K562 (cell line): ENCODE data around the gene GLB1L. TPM values are rescaled to one million over a fixed set of nuclear protein-coding genes. Genes with fewer than 3 reads are reported as not detected.

Experiments
- HDAC3 ChIP-seq: fragments of 450-650 bp; IDR thresholded peaks from 2 replicates; pipeline ENCODE4 v1.6.1; 2018; ENCODE audit warnings: borderline replicate concordance, mild to moderate bottlenecking, moderate library complexity; ENCODE audit not compliant: partially characterized antibody
- HDAC6 ChIP-seq: IDR thresholded peaks from 2 replicates; pipeline ENCODE4 v1.6.1; 2012; ENCODE audit warnings: low read depth, mild to moderate bottlenecking, control low read depth, inconsistent platforms, low read length, moderate library complexity
- KAT7 ChIP-seq: sonication (generic); formaldehyde crosslinking; IDR thresholded peaks from 2 replicates; pipeline ENCODE4 v1.8.0; 2022; ENCODE audit warnings: missing genetic modification reagents, mild to moderate bottlenecking, borderline replicate concordance
- SPI1 ChIP-seq: IDR thresholded peaks from 2 replicates; pipeline ENCODE4 v1.6.1; 2011; ENCODE audit warnings: low read depth, low read length, control low read depth, borderline replicate concordance
- SUPT5H ChIP-seq: fragments of 450-650 bp; IDR thresholded peaks from 2 replicates; pipeline ENCODE4 v1.6.1; 2016
- TFAM ChIP-seq: fragments of 250-450 bp; sonication (Bioruptor Pico); conservative IDR thresholded peaks from 2 replicates; pipeline ENCODE4 v1.5.0; 2021; ENCODE audit warnings: mild to moderate bottlenecking, moderate library complexity
- polyA plus RNA-seq, 8 experiments: library from polyadenylated mRNA; depleted of rRNA in 4 of 8; stranded (reverse) in 5 of 8; unstranded in 3 of 8; fragments of >200 nt; fragmentation: Nextera tagmentation in 2 of 8; fragmentation: Illumina TruSeq in 1 of 8; extraction: Ambion mirVana in 2 of 8; extraction: Trizol in 1 of 8; gene quantifications; 2 replicates each; pipeline versions ENCODE4 v1.2.1 to v1.2.3, GENCODE V29; 2011 to 2014; ENCODE audit warnings: inconsistent platforms in 1 of 8, missing spikeins in 1 of 8
- total RNA-seq, 7 experiments: library from RNA; depleted of rRNA in 6 of 7; stranded (reverse); fragments of >200 nt in 6 of 7; fragmentation: Illumina TruSeq in 2 of 7; extraction: Trizol in 2 of 7; gene quantifications; 2 replicates each; pipeline versions ENCODE4 v1.2.1 to v1.2.3, GENCODE V29; 2011 to 2021; ENCODE audit warnings: low replicate concordance in 1 of 7
- TF ChIP-seq, protein P1 (sequence below): fragments of 200-800 bp; sonication (Bioruptor generic); IDR thresholded peaks from 2 replicates; pipeline ENCODE4 v1.6.1; 2016; ENCODE audit warnings: missing genetic modification characterization, missing compliant biosample characterization
- TF ChIP-seq, protein P2 (sequence below), 2 experiments: fragments of 450-650 bp in 1 of 2; IDR thresholded peaks; 2 replicates each; pipeline ENCODE4 v1.6.1; 2011 to 2017; ENCODE audit warnings: low read depth in 2 of 2, antibody characterized with exemption in 1 of 2, borderline replicate concordance in 1 of 2, low read length in 1 of 2, mild to moderate bottlenecking in 1 of 2, mixed read lengths in 1 of 2; ENCODE audit not compliant: control insufficient read depth in 1 of 2
- TF ChIP-seq, protein P3 (sequence below): sonication (generic); formaldehyde crosslinking; IDR thresholded peaks from 2 replicates; pipeline ENCODE4 v1.8.1; 2023; ENCODE audit warnings: missing genetic modification reagents, mild to moderate bottlenecking, borderline replicate concordance

The GLB1L gene
- total and polyA plus RNA-seq, 9 of the 15 experiments (the other 6 are each of a cell fraction or from before 2014, with no cell fraction given) = 0.42 to 2.9 (median 2.5) TPM

DNA sequence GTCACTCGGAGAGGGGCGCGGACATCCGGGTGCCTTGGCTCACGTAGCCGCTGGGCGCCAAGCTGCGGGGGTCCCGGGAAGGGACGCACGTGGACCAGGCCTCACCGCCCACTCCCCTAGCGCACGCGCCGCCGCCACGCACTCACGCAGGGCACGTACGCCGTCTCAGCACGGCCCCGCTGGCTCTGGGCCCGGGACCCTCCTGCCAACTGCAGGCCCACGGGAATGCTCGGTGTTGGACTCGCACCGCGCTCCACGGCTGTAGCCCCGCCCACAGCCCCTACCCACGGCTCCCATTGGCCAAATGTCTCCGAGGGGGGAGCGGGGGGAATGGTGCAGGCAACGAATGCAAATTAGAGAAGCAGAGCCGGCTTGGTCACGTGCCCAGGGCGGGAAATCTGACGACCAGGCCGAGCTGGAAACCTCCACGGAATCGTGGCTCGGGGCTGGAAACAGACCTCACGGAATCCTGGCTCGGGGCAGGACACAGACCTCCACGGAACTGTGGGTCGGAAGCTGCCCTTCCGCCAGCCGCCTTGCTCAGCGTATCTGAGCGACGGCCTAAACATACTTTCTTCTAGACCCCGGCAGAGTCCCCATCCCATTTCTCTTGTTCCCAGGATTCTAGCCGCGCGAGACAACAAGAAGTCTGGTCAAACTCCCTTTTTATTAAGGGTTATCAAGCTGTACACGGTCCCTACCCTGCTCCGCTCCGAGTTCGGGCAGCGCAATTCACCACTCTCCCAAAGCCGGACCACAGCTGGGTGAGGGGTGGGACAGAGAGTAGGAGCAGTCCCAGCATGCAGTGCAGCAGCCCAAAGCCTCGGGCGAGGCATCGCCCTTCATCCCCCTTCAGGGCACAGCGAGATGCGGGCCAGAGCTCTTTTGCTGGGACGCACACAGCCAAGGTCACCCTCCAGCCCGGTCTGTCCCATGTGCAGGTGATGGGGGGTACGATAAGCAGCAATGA, 26.2 kb downstream of the GLB1L start, which contains the start of gene ABCB6 (continued):
- TF ChIP-seq, protein P1, sequence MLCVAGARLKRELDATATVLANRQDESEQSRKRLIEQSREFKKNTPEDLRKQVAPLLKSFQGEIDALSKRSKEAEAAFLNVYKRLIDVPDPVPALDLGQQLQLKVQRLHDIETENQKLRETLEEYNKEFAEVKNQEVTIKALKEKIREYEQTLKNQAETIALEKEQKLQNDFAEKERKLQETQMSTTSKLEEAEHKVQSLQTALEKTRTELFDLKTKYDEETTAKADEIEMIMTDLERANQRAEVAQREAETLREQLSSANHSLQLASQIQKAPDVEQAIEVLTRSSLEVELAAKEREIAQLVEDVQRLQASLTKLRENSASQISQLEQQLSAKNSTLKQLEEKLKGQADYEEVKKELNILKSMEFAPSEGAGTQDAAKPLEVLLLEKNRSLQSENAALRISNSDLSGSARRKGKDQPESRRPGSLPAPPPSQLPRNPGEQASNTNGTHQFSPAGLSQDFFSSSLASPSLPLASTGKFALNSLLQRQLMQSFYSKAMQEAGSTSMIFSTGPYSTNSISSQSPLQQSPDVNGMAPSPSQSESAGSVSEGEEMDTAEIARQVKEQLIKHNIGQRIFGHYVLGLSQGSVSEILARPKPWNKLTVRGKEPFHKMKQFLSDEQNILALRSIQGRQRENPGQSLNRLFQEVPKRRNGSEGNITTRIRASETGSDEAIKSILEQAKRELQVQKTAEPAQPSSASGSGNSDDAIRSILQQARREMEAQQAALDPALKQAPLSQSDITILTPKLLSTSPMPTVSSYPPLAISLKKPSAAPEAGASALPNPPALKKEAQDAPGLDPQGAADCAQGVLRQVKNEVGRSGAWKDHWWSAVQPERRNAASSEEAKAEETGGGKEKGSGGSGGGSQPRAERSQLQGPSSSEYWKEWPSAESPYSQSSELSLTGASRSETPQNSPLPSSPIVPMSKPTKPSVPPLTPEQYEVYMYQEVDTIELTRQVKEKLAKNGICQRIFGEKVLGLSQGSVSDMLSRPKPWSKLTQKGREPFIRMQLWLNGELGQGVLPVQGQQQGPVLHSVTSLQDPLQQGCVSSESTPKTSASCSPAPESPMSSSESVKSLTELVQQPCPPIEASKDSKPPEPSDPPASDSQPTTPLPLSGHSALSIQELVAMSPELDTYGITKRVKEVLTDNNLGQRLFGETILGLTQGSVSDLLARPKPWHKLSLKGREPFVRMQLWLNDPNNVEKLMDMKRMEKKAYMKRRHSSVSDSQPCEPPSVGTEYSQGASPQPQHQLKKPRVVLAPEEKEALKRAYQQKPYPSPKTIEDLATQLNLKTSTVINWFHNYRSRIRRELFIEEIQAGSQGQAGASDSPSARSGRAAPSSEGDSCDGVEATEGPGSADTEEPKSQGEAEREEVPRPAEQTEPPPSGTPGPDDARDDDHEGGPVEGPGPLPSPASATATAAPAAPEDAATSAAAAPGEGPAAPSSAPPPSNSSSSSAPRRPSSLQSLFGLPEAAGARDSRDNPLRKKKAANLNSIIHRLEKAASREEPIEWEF (CRISPR knock-in tag) = no peak
- TF ChIP-seq, protein P2, sequence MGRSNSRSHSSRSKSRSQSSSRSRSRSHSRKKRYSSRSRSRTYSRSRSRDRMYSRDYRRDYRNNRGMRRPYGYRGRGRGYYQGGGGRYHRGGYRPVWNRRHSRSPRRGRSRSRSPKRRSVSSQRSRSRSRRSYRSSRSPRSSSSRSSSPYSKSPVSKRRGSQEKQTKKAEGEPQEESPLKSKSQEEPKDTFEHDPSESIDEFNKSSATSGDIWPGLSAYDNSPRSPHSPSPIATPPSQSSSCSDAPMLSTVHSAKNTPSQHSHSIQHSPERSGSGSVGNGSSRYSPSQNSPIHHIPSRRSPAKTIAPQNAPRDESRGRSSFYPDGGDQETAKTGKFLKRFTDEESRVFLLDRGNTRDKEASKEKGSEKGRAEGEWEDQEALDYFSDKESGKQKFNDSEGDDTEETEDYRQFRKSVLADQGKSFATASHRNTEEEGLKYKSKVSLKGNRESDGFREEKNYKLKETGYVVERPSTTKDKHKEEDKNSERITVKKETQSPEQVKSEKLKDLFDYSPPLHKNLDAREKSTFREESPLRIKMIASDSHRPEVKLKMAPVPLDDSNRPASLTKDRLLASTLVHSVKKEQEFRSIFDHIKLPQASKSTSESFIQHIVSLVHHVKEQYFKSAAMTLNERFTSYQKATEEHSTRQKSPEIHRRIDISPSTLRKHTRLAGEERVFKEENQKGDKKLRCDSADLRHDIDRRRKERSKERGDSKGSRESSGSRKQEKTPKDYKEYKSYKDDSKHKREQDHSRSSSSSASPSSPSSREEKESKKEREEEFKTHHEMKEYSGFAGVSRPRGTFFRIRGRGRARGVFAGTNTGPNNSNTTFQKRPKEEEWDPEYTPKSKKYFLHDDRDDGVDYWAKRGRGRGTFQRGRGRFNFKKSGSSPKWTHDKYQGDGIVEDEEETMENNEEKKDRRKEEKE (IDR thresholded peaks at IDR 0.05; ENCODE audit: borderline replicate concordance in 1 of 2, control insufficient read depth in 1 of 2, low read depth in 2 of 2, low read length in 1 of 2) = no peak
- TF ChIP-seq SPI1 (no peak), HDAC3 (no peak), HDAC6 (no peak), SUPT5H (peak; percentile 83), KAT7 (CRISPR knock-in tag) (peak; percentile 47; the same call in 1 of the 2 replicates), TFAM (no peak)
- TF ChIP-seq, protein P3, sequence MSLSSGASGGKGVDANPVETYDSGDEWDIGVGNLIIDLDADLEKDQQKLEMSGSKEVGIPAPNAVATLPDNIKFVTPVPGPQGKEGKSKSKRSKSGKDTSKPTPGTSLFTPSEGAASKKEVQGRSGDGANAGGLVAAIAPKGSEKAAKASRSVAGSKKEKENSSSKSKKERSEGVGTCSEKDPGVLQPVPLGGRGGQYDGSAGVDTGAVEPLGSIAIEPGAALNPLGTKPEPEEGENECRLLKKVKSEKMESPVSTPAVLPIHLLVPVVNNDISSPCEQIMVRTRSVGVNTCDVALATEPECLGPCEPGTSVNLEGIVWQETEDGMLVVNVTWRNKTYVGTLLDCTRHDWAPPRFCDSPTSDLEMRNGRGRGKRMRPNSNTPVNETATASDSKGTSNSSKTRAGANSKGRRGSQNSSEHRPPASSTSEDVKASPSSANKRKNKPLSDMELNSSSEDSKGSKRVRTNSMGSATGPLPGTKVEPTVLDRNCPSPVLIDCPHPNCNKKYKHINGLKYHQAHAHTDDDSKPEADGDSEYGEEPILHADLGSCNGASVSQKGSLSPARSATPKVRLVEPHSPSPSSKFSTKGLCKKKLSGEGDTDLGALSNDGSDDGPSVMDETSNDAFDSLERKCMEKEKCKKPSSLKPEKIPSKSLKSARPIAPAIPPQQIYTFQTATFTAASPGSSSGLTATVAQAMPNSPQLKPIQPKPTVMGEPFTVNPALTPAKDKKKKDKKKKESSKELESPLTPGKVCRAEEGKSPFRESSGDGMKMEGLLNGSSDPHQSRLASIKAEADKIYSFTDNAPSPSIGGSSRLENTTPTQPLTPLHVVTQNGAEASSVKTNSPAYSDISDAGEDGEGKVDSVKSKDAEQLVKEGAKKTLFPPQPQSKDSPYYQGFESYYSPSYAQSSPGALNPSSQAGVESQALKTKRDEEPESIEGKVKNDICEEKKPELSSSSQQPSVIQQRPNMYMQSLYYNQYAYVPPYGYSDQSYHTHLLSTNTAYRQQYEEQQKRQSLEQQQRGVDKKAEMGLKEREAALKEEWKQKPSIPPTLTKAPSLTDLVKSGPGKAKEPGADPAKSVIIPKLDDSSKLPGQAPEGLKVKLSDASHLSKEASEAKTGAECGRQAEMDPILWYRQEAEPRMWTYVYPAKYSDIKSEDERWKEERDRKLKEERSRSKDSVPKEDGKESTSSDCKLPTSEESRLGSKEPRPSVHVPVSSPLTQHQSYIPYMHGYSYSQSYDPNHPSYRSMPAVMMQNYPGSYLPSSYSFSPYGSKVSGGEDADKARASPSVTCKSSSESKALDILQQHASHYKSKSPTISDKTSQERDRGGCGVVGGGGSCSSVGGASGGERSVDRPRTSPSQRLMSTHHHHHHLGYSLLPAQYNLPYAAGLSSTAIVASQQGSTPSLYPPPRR (CRISPR knock-in tag) = no peak
